ENCODE data around the gene CCDC142. TPM values are rescaled to one million over a fixed set of nuclear protein-coding genes. Genes with fewer than 3 reads are reported as not detected.

The CCDC142 gene
- polyA plus RNA-seq, 6 donors from 2014 or later: 5.9 to 25.9 (median 12.0) TPM

- DNase-seq: no peak
- Mint-ChIP-seq H3K9me3 (no peaks in the 10 kb centered on the region), H3K4me1 (peaks cover 37 to 67% (median 61%) of the 10 kb centered on the region in 3 donors), H3K4me3 (peak overlapping the region in 6 of 8 donors; percentile 12 to 71 (median 54)), H3K27ac (no peak overlapping the region), H3K36me3 (peaks cover 9 to 11% of the 10 kb centered on the region in 2 donors), H3K27me3 (peaks cover 53 to 78% (median 61%) of the 10 kb centered on the region in 3 donors)
- no peak for ATAC-seq (ENCODE audit: low read depth in 2 of 2)
Observed at GRCh38 chr2:74499940-74500577, 17.3 kb upstream of the CCDC142 start.

GRCh38 chr2:74499267-74499939 lies 16.6 kb upstream of the CCDC142 start, which contains the start of gene LBX2:
Gene LBX2, minus strand, starts transcription at chr2:74499603. Its CDS starts 66 bp downstream, at chr2:74499537.
- ATAC-seq (ENCODE audit: low read depth in 2 of 2) (peak; percentile 32 to 35), DNase-seq (no peak)
- H3K27ac Mint-ChIP-seq: peak within 1 kb of the TSS in 3 of 6 donors; percentile 4 to 71 (median 58)
- peaks cover 47 to 72% (median 55%) of the 10 kb centered on the region in 3 donors for H3K27me3 Mint-ChIP-seq
- peaks cover 3 to 5% of the 10 kb centered on the region in 2 donors for H3K36me3 Mint-ChIP-seq
- H3K9me3 Mint-ChIP-seq: no peaks in the 10 kb centered on the region
- H3K4me1 Mint-ChIP-seq: peaks cover 31 to 62% (median 54%) of the 10 kb centered on the region in 3 donors
- H3K4me3 Mint-ChIP-seq: peak within 1 kb of the TSS; percentile 71 to 94 (median 86)

- Mint-ChIP-seq H3K4me3 (peak overlapping the region; percentile 71 to 94 (median 86)), H3K9me3 (no peaks in the 10 kb centered on the region), H3K4me1 (peaks cover 24 to 55% (median 47%) of the 10 kb centered on the region in 3 donors), H3K36me3 (peaks cover 6 to 7% of the 10 kb centered on the region in 2 donors), H3K27ac (peak overlapping the region in 3 of 6 donors; percentile 4 to 71 (median 58)), H3K27me3 (peaks cover 41 to 65% (median 48%) of the 10 kb centered on the region in 3 donors)
- peak; percentile 22 to 26 for ATAC-seq (ENCODE audit: low read depth in 2 of 2)
- peak; percentile 14 for DNase-seq
Observed at GRCh38 chr2:74498500-74499266, 15.9 kb upstream of the CCDC142 start.

- H3K27ac Mint-ChIP-seq: peak overlapping the region in 1 of 6 donors; percentile 4
- H3K4me3 Mint-ChIP-seq: peak overlapping the region; percentile 71 to 94 (median 86)
- peaks cover 24 to 48% (median 40%) of the 10 kb centered on the region in 3 donors for H3K4me1 Mint-ChIP-seq
- peaks cover 38 to 57% (median 48%) of the 10 kb centered on the region in 3 donors for H3K27me3 Mint-ChIP-seq
- no peak for DNase-seq
- H3K9me3 Mint-ChIP-seq: no peaks in the 10 kb centered on the region
- H3K36me3 Mint-ChIP-seq: peaks cover 10 to 13% of the 10 kb centered on the region in 2 donors
- no peak for ATAC-seq (ENCODE audit: low read depth in 2 of 2)
Observed at GRCh38 chr2:74497777-74498499, 15.1 kb upstream of the CCDC142 start.

GRCh38 chr2:74496997-74497776 lies 14.4 kb upstream of the CCDC142 start:
- ATAC-seq (ENCODE audit: low read depth in 2 of 2) (no peak), DNase-seq (no peak)
- Mint-ChIP-seq H3K4me3 (peak overlapping the region; percentile 47 to 94 (median 82)), H3K4me1 (peaks cover 22 to 40% (median 33%) of the 10 kb centered on the region in 3 donors), H3K27ac (no peak overlapping the region), H3K36me3 (peaks cover 13 to 19% of the 10 kb centered on the region in 2 donors), H3K9me3 (no peaks in the 10 kb centered on the region), H3K27me3 (peaks cover 38 to 50% (median 46%) of the 10 kb centered on the region in 3 donors)

- Mint-ChIP-seq H3K27me3 (peaks cover 21 to 32% (median 29%) of the 10 kb centered on the region in 3 donors), H3K27ac (no peak overlapping the region), H3K4me1 (peaks cover 21 to 30% (median 25%) of the 10 kb centered on the region in 3 donors), H3K4me3 (no peak overlapping the region), H3K9me3 (no peaks in the 10 kb centered on the region), H3K36me3 (peaks cover 14 to 32% of the 10 kb centered on the region in 2 donors)
- DNase-seq (no peak), ATAC-seq (ENCODE audit: low read depth in 2 of 2) (no peak)
Observed at GRCh38 chr2:74495440-74495839, 12.6 kb upstream of the CCDC142 start.

GRCh38 chr2:74493546-74493945 lies 10.7 kb upstream of the CCDC142 start:
- H3K4me1 Mint-ChIP-seq: peaks cover 11 to 24% (median 21%) of the 10 kb centered on the region in 3 donors
- peaks cover 14 to 43% of the 10 kb centered on the region in 2 donors for H3K36me3 Mint-ChIP-seq
- no peak for DNase-seq
- no peak overlapping the region for H3K27ac Mint-ChIP-seq
- no peak for ATAC-seq (ENCODE audit: low read depth in 2 of 2)
- H3K9me3 Mint-ChIP-seq: no peaks in the 10 kb centered on the region
- H3K4me3 Mint-ChIP-seq: no peak overlapping the region
- peaks cover 5 to 13% (median 12%) of the 10 kb centered on the region in 3 donors for H3K27me3 Mint-ChIP-seq

GRCh38 chr2:74491648-74492544 lies 9.1 kb upstream of the CCDC142 start:
- H3K4me3 Mint-ChIP-seq: no peak overlapping the region
- H3K4me1 Mint-ChIP-seq: peaks cover 0 to 14% (median 11%) of the 10 kb centered on the region in 3 donors
- DNase-seq: no peak
- no peaks in the 10 kb centered on the region for H3K9me3 Mint-ChIP-seq
- no peak for ATAC-seq (ENCODE audit: low read depth in 2 of 2)
- no peaks in the 10 kb centered on the region for H3K27me3 Mint-ChIP-seq
- peaks cover 14 to 45% of the 10 kb centered on the region in 2 donors for H3K36me3 Mint-ChIP-seq
- no peak overlapping the region for H3K27ac Mint-ChIP-seq

GRCh38 chr2:74489906-74490305 lies 7.1 kb upstream of the CCDC142 start:
- no peaks in the 10 kb centered on the region for H3K27me3 Mint-ChIP-seq
- no peaks in the 10 kb centered on the region for H3K9me3 Mint-ChIP-seq
- H3K4me3 Mint-ChIP-seq: no peak overlapping the region
- ATAC-seq (ENCODE audit: low read depth in 2 of 2) (no peak), DNase-seq (no peak)
- H3K27ac Mint-ChIP-seq: no peak overlapping the region
- peaks cover 0 to 20% (median 14%) of the 10 kb centered on the region in 3 donors for H3K4me1 Mint-ChIP-seq
- H3K36me3 Mint-ChIP-seq: peaks cover 14 to 54% of the 10 kb centered on the region in 2 donors

- no peak for ATAC-seq (ENCODE audit: low read depth in 2 of 2)
- H3K27ac Mint-ChIP-seq: peak overlapping the region in 1 of 6 donors; percentile 5
- H3K4me1 Mint-ChIP-seq: peaks cover 3 to 24% (median 17%) of the 10 kb centered on the region in 3 donors
- H3K36me3 Mint-ChIP-seq: peaks cover 9 to 50% of the 10 kb centered on the region in 2 donors
- H3K9me3 Mint-ChIP-seq: no peaks in the 10 kb centered on the region
- no peak for DNase-seq
- no peak overlapping the region for H3K4me3 Mint-ChIP-seq
- no peaks in the 10 kb centered on the region for H3K27me3 Mint-ChIP-seq
Observed at GRCh38 chr2:74488643-74489481, 6.1 kb upstream of the CCDC142 start.

GRCh38 chr2:74486141-74486540 lies 3.3 kb upstream of the CCDC142 start:
- H3K4me1 Mint-ChIP-seq: peaks cover 24 to 35% (median 32%) of the 10 kb centered on the region in 3 donors

More at GRCh38 chr2:74486141-74486540, 3.3 kb upstream of the CCDC142 start:
- Mint-ChIP-seq H3K36me3 (peaks cover 0 to 30% of the 10 kb centered on the region in 2 donors), H3K27ac (no peak overlapping the region), H3K9me3 (no peaks in the 10 kb centered on the region), H3K4me3 (peak overlapping the region in 1 of 8 donors; percentile 38), H3K27me3 (no peaks in the 10 kb centered on the region)
- no peak for ATAC-seq (ENCODE audit: low read depth in 2 of 2)
- DNase-seq: no peak
